Activated CD8-positive, alpha-beta memory T cell treated with anti-CD3 and anti-CD28 coated beads for 36 hours (primary cell): ENCODE data around the gene HABP4. TPM values are rescaled to one million over a fixed set of nuclear protein-coding genes. Genes with fewer than 3 reads are reported as not detected.
"Not testable (repeated sequence)": the region's sequence is repeated elsewhere in the genome, so short reads cannot be mapped to it uniquely, and the experiment has no call there.

Source experiments
- CTCF ChIA-PET: fragments of 350-600 bp; sonication (Branson Sonifier 250); formaldehyde crosslinking; loops from one replicate; lab custom pipeline; 2021; ENCODE audit warnings: antibody characterized with exemption; lab: Charles Lee
- POLR2A ChIA-PET: fragments of 350-600 bp; sonication (Branson Sonifier 250); formaldehyde crosslinking; loops from one replicate; lab custom pipeline; 2021; ENCODE audit warnings: antibody characterized with exemption; lab: Charles Lee
- total RNA-seq, 2 experiments: library from RNA; stranded (reverse); gene quantifications; one replicate each; pipeline ENCODE4 v1.2.3, GENCODE V29; 2021

HABP4 gene
- total RNA-seq, 2 experiments from 2014 or later: 16.0 to 16.1 TPM

- ChIA-PET POLR2A (no interaction called here), CTCF (no interaction called here)
Measured at GRCh38 chr9:96489482-96489979, 39.6 kb downstream of the HABP4 start.

DNA sequence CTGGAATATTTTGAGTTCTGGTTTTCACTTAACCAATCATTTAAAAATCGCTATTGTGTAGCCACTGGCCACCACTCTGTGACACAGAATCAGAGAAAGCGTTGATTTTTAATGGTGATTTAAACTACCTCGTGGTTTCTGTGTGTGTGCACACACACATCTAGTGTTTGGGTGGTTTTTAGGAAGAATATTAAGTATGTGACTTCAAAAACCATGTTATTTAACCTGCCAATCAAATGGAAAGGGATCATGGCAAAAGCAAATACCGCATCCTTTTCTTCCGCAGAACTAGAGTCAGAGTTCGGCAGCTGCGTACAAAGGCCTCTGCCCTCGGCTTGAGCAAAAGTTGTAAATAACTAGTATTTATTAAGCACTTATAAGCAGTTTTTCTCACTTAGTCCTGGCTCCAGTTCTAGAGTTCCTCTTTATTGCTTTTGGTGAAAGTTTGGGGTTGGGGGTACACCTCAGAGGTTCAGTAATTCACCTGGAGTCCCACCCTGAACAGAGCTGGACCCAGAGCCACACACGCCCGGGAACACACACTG lies 40.6 kb downstream of the HABP4 start:
- POLR2A ChIA-PET: no interaction called here
- CTCF ChIA-PET: no interaction called here

DNA sequence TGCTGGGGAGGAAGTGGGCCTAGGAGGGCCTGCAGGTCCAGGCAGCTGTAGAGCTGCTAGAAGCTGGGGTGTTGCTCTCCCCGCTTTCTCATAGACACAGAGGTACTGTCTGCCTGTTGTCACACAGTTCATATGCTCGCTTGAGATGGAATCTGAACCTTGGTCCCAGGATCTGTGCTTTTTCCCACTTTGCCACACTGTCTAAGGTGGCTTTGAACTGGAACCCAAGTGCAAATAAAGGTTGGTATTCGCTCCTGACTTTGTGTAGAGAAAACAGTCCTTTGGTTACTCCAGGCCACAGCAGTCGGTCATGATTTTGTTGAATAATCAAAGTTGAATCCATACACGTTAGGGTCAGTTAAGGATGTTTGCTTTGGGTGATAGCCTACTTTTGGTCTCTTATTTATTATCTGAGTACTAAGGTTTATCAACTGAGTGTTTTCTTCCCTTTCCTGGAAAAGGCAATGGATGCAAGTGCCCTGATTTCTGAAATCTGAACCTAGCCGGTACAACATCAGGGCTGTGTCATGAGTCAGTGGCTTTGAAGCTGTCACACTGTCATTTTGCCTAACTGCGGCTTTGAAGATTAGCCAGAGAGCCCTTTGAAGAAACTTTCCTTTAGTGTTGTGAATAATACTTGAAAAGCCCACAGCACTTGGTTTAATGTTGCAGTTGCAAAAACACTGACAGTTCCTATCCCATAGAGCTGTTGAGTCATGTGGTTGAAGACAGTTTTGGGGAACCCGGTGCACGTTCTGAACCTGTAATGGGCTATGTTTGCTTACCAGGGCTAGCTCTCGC lies 41.3 kb downstream of the HABP4 start:
- POLR2A ChIA-PET: no interaction called here
- CTCF ChIA-PET: no interaction called here

- ChIA-PET CTCF (no interaction called here), POLR2A (no interaction called here)
Measured at GRCh38 chr9:96491880-96492525, 42.0 kb downstream of the HABP4 start.

DNA sequence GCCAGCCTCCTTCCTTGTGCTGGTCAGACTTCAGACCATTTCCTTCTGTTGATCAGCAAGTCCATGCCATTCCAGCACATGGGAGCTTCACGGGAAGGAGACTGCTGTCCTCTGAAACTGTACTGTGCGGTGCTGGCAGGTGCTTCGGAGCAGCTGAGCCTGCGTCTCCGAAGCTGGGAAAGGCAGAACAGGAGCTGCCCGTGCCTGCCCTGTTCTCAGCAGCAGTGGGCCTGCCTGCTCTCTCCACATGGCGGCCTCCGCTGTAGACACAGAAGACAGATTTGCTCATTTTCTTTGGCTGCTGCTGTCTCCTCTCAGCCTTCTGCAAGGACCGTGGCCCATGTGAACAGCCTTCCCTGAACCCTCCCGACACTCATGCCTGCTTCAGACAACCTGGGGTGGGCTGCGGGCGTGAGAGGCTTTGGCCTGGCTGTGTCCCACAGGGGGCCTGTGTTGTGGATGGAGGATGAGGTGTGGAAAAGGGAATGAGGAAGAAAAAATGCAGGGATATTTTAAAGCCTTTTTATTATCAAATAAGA lies 43.1 kb downstream of the HABP4 start:
- CTCF ChIA-PET: no interaction called here
- POLR2A ChIA-PET: no interaction called here

- POLR2A ChIA-PET: no interaction called here
- CTCF ChIA-PET: no interaction called here
Measured at GRCh38 chr9:96493757-96494156, 43.8 kb downstream of the HABP4 start.

- ChIA-PET POLR2A (no interaction called here), CTCF (no interaction called here)
Measured at GRCh38 chr9:96494215-96494800, 44.3 kb downstream of the HABP4 start.

GRCh38 chr9:96495341-96495740 lies 45.4 kb downstream of the HABP4 start:
- ChIA-PET POLR2A (no interaction called here), CTCF (no interaction called here)

GRCh38 chr9:96496368-96497116 lies 46.6 kb downstream of the HABP4 start:
- ChIA-PET POLR2A (no interaction called here), CTCF (no interaction called here)

DNA sequence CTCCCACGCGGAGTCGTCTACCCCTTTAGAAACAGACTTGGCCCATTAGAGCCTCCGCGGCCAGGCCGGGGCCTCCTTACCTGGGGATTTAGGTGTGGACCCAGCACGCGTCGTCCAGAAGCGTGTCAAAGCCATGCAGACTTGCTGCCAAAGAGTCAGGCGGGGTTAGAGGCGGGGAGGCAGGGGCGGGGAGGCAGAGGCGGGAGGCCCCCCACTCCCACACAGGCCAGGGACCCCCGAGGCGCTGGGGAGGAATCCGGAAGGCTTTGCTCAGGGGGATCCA lies 47.1 kb downstream of the HABP4 start:
- POLR2A ChIA-PET: no interaction called here
- CTCF ChIA-PET: no interaction called here

GRCh38 chr9:96498796-96499195 lies 48.8 kb downstream of the HABP4 start:
- POLR2A ChIA-PET: no interaction called here
- CTCF ChIA-PET: no interaction called here

GRCh38 chr9:96499257-96499656 lies 49.3 kb downstream of the HABP4 start:
- CTCF ChIA-PET: no interaction called here
- POLR2A ChIA-PET: no interaction called here

GRCh38 chr9:96500696-96501632 lies 51.0 kb downstream of the HABP4 start:
- ChIA-PET CTCF (no interaction called here), POLR2A (interaction anchor here (0.6 kb wide), 1 partner anchor 19 kb away, joined by 5 read pairs; no protein-coding TSS in a partner anchor)

DNA sequence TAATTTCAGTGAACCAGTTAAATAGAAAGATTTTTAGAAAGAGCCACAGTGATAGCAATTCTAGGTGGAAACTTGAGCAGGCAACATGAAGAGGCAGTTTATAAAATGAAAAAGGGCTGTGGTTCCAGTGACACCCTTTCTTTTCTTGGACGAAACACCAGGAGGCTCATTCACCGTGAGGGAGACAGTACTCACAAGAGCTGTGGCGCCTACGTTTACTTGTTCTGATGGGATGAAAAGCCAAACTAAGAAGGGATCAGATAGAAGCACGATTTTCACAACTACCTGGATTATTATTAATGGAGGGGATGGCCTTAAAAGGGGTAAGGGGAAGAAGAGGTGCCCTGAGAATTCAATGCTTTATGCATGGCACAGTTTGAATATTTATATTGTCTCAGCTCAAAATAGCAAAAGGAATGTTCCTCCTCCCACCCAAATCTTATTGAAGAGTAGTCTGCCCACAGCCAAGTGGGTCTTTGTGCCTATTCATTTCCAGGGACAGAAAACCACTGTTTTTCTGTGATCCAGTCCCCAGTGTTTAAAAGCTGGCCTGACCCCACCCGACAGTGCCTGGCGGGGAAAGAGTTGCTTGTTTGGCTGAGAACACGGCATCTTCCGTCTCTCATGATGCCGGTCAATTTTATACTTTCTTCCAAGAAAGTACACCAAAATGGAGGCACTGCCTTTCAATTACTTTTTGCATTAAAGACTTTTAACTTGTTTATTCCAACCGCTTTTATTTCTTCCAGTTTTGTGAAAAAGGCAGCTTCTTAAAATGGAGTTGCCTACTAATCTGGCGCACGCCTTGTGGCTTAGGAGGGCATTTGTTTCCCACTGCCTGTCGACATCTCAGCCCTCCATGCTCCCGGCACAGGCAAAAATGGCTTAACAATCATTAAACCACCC lies 51.9 kb downstream of the HABP4 start:
- CTCF ChIA-PET: interaction anchor here (0.7 kb wide), 1 partner anchor 105 kb away, joined by 3 read pairs; no protein-coding TSS in a partner anchor
- POLR2A ChIA-PET: no interaction called here

DNA sequence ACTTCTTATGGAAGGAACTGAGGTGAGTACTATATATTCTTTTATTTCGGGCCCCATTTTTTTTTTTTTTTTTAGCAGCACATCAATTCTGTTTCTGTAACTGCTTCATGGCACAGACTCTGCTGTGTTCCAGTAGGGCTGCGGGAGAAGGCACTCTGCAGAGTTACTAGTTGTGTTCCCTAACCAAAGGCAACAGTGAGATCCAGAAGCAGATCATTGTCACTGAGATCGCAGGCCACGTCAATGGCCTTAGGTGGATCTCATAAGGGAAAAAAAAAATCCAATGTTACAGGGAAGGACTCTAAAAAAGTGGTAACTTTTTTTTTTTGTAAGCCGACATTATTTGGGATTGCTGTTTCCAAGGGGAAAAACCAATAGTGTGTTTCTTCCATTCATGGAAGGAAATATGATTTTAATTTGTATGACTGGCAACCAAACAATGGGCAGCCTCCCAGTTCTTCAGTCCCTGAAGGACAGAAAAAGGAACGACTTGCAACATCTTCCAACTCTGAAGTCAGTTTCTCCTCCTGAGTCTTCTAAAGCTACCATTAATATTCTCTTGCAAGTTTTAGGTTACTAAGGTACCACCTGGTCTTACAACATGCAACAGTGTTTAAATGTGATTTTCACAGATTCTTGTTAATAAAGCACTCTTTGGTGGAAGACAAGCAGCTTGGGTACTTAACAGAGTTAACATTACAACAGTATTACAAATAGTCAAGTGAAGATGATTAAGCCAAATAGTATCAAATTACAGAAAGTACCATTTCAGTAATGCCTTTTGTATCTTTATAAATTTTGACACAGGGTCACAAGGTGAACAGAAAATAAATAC lies 52.8 kb downstream of the HABP4 start:
- CTCF ChIA-PET: interaction anchor here (0.7 kb wide), 1 partner anchor 106 kb away, joined by 3 read pairs; no protein-coding TSS in a partner anchor

DNA sequence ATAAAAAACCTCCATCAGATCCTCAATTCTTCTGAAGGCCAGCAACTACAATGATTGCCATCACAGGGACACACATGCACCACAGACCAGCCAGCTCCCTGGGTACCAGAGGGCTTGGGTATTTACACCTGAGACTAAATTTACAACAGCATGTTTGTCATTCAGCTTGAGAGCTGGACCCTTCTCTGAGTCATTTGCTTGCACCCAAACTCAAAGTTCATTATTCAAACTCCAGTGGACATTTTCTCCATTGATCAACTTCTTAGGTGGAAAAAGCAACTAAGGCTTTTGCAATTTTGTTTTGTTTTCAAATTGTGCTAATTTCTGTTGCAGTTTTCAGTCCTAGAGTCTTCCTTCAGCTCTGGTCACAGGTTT lies 53.4 kb downstream of the HABP4 start:
- POLR2A ChIA-PET: not testable (repeated sequence)

More for the DNA sequence above, 52.8 kb downstream of the HABP4 start:
- POLR2A ChIA-PET: no interaction called here

GRCh38 chr9:96503918-96504317 lies 53.9 kb downstream of the HABP4 start:
- CTCF ChIA-PET: no interaction called here
- POLR2A ChIA-PET: no interaction called here

More for the DNA sequence above, 53.4 kb downstream of the HABP4 start:
- CTCF ChIA-PET: not testable (repeated sequence)
